DMS79 treated with DMSO at 0.1 percent for 48 hours (cell line): ENCODE measurements around the gene AVL9.
"Not testable (repeated sequence)": the region's sequence is repeated elsewhere in the genome, so short reads cannot be mapped to it uniquely, and the experiment has no call there.

Experiments
- DNase-seq: peaks from one replicate; lab custom pipeline; 2025; lab: John Stamatoyannopoulos, UW

The AVL9 gene

DNA sequence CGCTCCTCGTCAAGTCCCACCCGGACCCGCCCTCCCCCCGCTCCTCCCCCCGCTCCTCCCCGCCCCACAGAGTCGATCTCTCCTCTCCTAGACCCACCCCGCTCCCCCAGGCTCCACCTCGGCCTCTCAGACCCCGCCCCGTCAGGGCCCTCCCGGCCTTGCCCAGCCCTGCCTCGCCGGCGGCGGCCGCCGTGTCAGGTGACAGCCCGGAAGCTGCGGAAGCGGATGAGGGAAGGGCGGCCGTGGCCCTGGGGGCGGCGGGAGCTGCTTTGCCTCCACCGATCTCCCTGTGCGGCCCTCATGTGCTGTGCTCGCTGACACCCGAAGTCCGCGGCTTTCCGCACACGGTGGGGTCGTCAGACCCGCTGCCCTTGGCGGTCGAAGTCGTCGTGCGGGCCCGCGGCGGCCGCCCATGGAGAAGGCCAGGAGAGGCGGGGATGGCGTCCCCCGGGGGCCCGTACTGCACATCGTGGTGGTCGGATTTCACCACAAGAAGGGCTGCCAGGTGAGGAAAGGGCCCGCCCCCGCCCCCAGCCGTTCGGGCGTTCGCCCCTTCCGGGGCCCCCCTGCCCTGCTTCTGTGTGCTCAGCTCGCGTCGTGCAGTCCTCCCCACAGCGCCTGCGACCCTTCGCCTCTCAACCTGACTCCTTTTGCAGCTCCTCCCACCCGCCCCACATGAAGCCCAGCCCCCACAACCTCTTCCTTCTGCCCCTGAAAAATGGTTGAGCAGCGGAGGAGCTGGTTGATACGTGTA, at the start of gene AVL9:
Gene AVL9, plus strand, starts transcription at position 192 of the 754 bp plus-strand sequence. Its CDS starts 221 bp downstream, at position 413.
- DNase-seq = peak; percentile 85

GRCh38 chr7:32447218-32447617, 48.1 kb upstream of the AVL9 start:
- DNase-seq = no peak

GRCh38 chr7:32453341-32454011, 41.8 kb upstream of the AVL9 start:
- peak; percentile 83 for DNase-seq

DNA sequence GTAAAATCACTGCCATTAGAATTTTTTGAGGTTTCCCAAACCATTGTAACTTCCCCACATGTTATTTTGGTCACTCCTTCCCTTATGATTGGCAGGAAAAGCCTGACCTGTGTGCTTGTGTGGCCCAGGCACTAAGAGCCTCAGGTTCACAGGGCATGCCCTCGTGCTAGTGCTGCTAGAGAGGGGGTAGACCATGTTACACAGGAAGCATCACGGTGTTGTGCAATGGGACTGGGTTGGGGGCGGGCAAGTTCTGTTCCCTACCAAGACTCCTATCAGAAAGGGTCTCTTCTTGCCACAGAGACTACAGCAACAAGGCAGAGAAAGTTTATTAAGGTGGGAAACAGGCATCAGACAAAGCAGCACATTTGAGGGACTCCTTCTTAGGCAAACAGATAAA, 37.3 kb upstream of the AVL9 start:
- DNase-seq = no peak

- DNase-seq = no peak
Measured at GRCh38 chr7:32459788-32460187, 35.5 kb upstream of the AVL9 start.

DNA sequence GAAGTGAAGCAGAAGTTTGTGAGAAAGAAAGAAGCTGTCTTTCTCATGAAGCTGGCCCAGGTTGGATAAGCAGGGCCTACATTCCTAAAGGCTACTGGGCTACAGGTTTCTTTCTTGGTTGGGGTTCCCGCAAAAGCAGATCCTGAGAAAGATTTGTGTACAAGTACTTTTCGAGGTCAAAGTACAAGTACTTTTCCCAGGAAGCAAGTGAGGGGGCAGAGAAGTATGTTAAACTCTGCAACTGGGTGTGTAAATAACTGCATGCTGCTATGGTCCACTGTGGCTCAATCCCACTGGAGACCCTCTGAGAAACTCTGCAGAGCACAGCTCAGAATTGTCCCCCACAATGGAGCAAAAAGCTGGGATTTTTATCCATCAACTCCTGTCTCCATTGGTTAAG, 33.8 kb upstream of the AVL9 start:
- DNase-seq = no peak

GRCh38 chr7:32462451-32462850, 32.8 kb upstream of the AVL9 start:
- DNase-seq = no peak

- DNase-seq = no peak
Measured at GRCh38 chr7:32462977-32463376, 32.3 kb upstream of the AVL9 start.

GRCh38 chr7:32464641-32465416, 30.5 kb upstream of the AVL9 start:
- not testable (repeated sequence) for DNase-seq

DNA sequence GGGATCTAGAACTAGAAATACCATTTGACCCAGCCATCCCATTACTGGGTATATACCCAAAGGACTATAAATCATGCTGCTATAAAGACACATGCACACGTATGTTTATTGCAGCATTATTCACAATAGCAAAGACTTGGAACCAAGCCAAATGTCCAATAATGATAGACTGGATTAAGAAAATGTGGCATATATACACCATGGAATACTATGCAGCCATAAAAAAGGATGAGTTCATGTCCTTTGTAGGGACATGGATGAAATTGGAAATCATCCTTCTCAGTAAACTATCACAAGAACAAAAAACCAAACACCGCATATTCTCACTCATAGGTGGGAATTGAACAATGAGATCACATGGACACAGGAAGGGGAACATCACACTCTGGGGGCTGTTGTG, 25.3 kb upstream of the AVL9 start:
- not testable (repeated sequence) for DNase-seq

- DNase-seq = no peak
Measured at GRCh38 chr7:32470871-32471270, 24.4 kb upstream of the AVL9 start.

GRCh38 chr7:32472015-32472414, 23.3 kb upstream of the AVL9 start:
- DNase-seq = no peak

- no peak for DNase-seq
Measured at GRCh38 chr7:32474008-32474407, 21.3 kb upstream of the AVL9 start.

GRCh38 chr7:32476816-32477648, 18.3 kb upstream of the AVL9 start:
- peak; percentile 9 for DNase-seq

- no peak for DNase-seq
Measured at GRCh38 chr7:32477649-32477980, 17.7 kb upstream of the AVL9 start.

- peak; percentile 39 for DNase-seq
Measured at GRCh38 chr7:32479574-32480200, 15.6 kb upstream of the AVL9 start.

GRCh38 chr7:32481176-32481575, 14.1 kb upstream of the AVL9 start:
- no peak for DNase-seq

- no peak for DNase-seq
Measured at GRCh38 chr7:32481921-32482320, 13.4 kb upstream of the AVL9 start.

DNA sequence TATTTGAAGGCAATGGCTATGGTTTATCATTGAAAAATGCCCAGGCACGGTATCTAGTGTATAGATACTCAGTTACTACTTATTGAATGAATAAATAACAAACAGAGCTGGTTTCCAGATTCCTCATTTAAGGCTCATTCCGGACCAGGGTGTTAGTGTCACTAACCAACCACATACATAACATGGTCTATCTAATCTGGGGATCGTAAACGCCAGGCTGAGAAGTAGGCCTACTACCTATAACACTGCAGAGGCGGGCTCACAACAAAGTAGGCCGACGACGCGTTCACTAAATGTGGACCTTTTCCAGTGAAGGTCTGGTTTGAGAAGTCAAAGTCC, 5.5 kb upstream of the AVL9 start:
- no peak for DNase-seq

GRCh38 chr7:32490127-32490796, 5.0 kb upstream of the AVL9 start, which contains the start of gene LSM5:
Gene LSM5, minus strand, starts transcription at chr7:32490380. Its CDS starts 15 bp downstream, at chr7:32490365.
- DNase-seq = peak; percentile 91

GRCh38 chr7:32494946-32495297, 367 bp upstream of the AVL9 start:
- DNase-seq = no peak
